Measurements from ENCODE around the gene CDKN3. TPM values are rescaled to one million over a fixed set of nuclear protein-coding genes. Genes with fewer than 3 reads are reported as not detected.
"Not testable (repeated sequence)": the region's sequence is repeated elsewhere in the genome, so short reads cannot be mapped to it uniquely, and the experiment has no call there.

CDKN3 gene
- total RNA-seq, 2 experiments from 2014 or later, result 86.7 to 133 TPM

DNA sequence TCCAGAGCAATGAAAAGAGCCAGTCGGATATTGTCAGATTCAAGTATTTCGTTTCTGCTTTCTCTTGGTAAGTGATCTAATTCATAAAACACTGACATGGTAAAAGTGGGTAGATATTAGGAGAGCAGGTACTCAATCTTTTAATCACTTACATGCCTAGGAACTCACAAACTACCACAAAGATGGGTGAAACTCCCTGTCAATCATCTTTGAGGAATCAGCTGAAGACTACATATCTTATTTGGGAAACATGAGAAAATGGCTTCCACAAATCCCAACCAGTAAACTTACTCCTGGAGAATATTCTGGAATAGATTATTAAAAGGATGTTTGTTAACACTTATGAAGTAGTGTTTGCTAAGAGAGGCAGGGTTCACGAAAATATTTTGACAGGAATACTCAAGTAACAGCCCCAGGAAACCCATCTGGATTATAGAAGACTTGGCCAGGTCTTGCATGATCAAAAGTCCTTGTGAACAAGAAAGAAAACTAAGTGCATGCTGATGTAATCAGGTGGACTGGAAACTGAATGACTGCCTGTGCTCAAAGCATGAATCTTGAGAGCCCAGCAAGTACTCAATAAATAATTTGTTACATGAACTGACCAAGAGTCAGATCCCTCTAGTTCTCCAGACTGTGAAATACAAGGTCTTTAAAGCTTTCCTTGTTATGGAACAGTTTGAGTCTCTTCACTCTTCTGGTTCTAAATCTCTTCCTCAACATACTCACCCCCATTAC lies 28.9 kb downstream of the CDKN3 start:
- Mint-ChIP-seq H3K27ac (no peak overlapping the region), H3K4me1 (peaks cover 40% of the 10 kb centered on the region), H3K36me3 (ENCODE audit: low read depth) (peaks cover 46% of the 10 kb centered on the region), H3K4me3 (no peak overlapping the region), H3K27me3 (no peaks in the 10 kb centered on the region), H3K9me3 (ENCODE audit: low read depth) (no peaks in the 10 kb centered on the region)
- ChIA-PET CTCF (interaction anchor here (2.6 to 2.9 kb wide), 2 partner anchors 9 to 13 kb away, joined by 11 to 12 read pairs; no protein-coding TSS in a partner anchor), POLR2A (no interaction called here)
- intact Hi-C loops (cut with DNase I, micrococcal nuclease), result no loop called here
- no peak for ATAC-seq
- no peak for DNase-seq

DNA sequence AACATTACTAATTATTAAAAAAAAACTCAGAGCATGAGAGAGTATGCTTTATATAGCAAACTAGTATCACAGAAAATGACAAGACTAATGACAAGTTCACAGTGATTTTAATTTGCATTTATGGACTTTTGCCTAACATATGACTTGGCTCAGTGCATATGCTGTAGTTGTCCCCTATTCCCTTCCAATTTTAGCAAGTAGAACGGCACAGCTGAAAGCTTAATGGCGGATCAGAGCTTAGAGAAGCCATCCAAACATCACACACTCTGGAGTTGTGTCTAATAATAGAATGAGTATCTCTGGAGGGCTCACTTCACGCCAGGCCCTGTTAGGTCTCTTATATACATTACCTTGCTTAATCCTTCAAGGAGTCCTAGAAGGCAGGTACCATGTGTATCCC lies 31.1 kb downstream of the CDKN3 start:
- ATAC-seq (no peak), DNase-seq (no peak)
- intact Hi-C loops (cut with DNase I, micrococcal nuclease), result no loop called here
- ChIA-PET POLR2A (no interaction called here), CTCF (interaction anchor here (0.7 kb wide), 1 partner anchor 18 kb away, joined by 3 read pairs; no protein-coding TSS in a partner anchor)
- peaks cover 49% of the 10 kb centered on the region for H3K4me1 Mint-ChIP-seq
- peak overlapping the region; percentile 52 for H3K27ac Mint-ChIP-seq
- no peaks in the 10 kb centered on the region for H3K9me3 Mint-ChIP-seq (ENCODE audit: low read depth)
- H3K4me3 Mint-ChIP-seq, result no peak overlapping the region
- no peaks in the 10 kb centered on the region for H3K27me3 Mint-ChIP-seq
- peaks cover 59% of the 10 kb centered on the region for H3K36me3 Mint-ChIP-seq (ENCODE audit: low read depth)

DNA sequence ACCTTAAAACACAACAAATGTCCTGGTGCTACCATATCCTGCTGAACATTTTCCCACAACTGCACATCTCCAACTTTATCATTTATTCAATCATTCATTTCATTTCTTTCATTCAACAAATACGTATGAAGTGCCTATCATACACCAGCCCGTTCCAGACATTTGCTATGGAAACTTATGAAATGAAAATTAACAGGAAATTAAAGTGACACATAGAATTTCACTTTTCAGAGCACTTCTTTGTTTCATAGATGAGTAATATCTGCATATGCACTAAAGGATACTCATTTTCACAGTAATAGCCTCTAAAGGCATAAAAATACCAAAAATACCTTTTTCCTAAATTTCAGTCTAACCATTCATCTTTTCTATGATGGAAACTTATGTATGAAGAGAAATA lies 31.7 kb downstream of the CDKN3 start:
- DNase-seq, result no peak
- Mint-ChIP-seq H3K27me3 (no peaks in the 10 kb centered on the region), H3K36me3 (ENCODE audit: low read depth) (peaks cover 59% of the 10 kb centered on the region), H3K27ac (peak overlapping the region; percentile 52), H3K9me3 (ENCODE audit: low read depth) (no peaks in the 10 kb centered on the region), H3K4me3 (no peak overlapping the region), H3K4me1 (peaks cover 55% of the 10 kb centered on the region)
- peak; percentile 76 for ATAC-seq
- POLR2A ChIA-PET, result no interaction called here
- intact Hi-C loops (cut with DNase I, micrococcal nuclease), result no loop called here
- CTCF ChIA-PET, result interaction anchor here (0.7 to 0.8 kb wide), 2 partner anchors 19 to 345 kb away, joined by 3 read pairs; no protein-coding TSS in a partner anchor

DNA sequence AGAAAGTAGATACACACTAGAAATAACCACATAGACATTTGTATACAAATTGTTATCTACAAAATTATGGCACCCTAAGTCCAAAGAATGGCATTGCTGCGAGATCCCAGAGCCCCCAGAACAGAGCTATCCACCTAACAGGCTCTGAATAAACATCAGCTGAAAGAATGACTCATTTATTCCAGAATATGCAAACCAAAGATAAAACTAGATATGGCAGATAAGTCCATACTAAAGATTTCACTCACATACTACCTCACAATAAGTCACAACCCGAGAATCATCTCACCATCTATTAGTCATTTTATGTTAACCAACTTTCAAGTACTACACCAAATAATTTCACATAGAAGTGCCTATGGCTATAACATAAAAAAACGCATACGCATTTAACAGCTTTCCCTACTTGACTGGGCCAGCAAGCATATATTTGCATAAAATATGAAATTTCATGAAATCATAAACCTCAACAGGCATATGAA lies 38.7 kb downstream of the CDKN3 start:
- H3K4me3 Mint-ChIP-seq, result peak overlapping the region; percentile 47
- H3K27me3 Mint-ChIP-seq, result no peaks in the 10 kb centered on the region
- H3K36me3 Mint-ChIP-seq (ENCODE audit: low read depth), result peaks cover 55% of the 10 kb centered on the region
- ATAC-seq (peak; percentile 96), DNase-seq (peak; percentile 32)
- H3K9me3 Mint-ChIP-seq (ENCODE audit: low read depth), result no peaks in the 10 kb centered on the region
- intact Hi-C loops (cut with DNase I, micrococcal nuclease), result loop anchor here (1.0 kb wide), 2 partner anchors 39 to 338 kb away; no protein-coding TSS in a partner anchor
- H3K27ac Mint-ChIP-seq, result peak overlapping the region; percentile 87
- CTCF ChIA-PET, result interaction anchor here (0.6 to 2.2 kb wide), 10 partner anchors 11 to 1218 kb away, joined by 3 to 12 read pairs (median 4); partner anchors contain the start of gene CDKN3
- H3K4me1 Mint-ChIP-seq, result peaks cover 80% of the 10 kb centered on the region
- POLR2A ChIA-PET, result interaction anchor here (0.8 to 1.2 kb wide), 2 partner anchors 38 to 40 kb away, joined by 3 to 5 read pairs; no protein-coding TSS in a partner anchor

DNA sequence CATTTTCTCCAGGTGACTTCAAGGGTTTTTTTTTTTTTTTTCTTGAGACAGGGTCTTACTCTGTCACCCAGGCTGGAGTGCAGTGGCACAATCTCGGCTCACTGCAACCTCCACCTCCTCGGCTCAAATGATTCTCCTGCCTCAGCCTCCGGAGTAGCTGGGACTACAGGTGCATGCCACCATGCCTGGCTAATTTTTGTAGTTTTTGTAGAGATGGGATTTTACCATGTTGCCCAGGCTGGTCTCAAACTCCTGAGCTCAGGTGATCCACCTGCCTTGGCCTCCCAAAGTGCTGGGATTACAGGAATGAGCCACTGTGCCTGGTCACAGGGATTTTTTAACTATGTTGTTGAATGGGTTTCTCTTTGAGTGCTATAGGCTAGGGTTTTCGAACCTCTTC lies 41.1 kb downstream of the CDKN3 start:
- H3K9me3 Mint-ChIP-seq (ENCODE audit: low read depth); H3K27me3 Mint-ChIP-seq; DNase-seq; intact Hi-C loops (cut with DNase I, micrococcal nuclease); POLR2A ChIA-PET; H3K4me3 Mint-ChIP-seq; H3K27ac Mint-ChIP-seq; ATAC-seq: not testable (repeated sequence)
- Mint-ChIP-seq H3K36me3 (ENCODE audit: low read depth) (peaks cover 41% of the 10 kb centered on the region), H3K4me1 (peaks cover 76% of the 10 kb centered on the region)
- CTCF ChIA-PET, result interaction anchor here (0.6 kb wide), 1 partner anchor 304 kb away, joined by 3 read pairs; no protein-coding TSS in a partner anchor

DNA sequence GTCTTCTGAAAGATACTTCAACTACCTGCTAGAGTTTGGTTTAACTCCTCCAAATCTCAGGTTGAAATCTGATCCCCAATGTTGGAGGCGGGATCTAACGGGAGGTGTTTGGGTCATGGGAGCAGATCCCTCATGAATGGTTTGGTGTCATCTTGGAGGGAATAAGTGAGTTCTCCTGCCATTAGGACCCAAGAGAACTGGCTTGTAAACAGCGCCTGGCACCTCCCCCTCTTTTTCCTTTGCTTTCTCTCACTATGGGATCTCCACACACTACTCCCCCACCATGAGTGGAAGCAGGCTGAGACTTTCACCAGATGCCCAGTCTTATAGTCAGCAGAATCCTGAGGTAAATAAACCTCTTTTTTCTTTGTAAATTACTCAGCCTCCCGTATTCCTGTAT lies 41.9 kb downstream of the CDKN3 start:
- Mint-ChIP-seq H3K4me1 (peaks cover 71% of the 10 kb centered on the region), H3K27ac (no peak overlapping the region), H3K36me3 (ENCODE audit: low read depth) (peaks cover 41% of the 10 kb centered on the region), H3K9me3 (ENCODE audit: low read depth) (no peaks in the 10 kb centered on the region), H3K27me3 (no peaks in the 10 kb centered on the region), H3K4me3 (no peak overlapping the region)
- ATAC-seq, result no peak
- DNase-seq, result no peak
- ChIA-PET POLR2A (interaction anchor here (0.6 to 0.7 kb wide), 4 partner anchors 42 to 1981 kb away, joined by 3 to 7 read pairs (median 4); partner anchors contain the start of genes CDKN3 and CGRRF1), CTCF (interaction anchor here (0.6 kb wide), 1 partner anchor 68 kb away, joined by 5 read pairs; no protein-coding TSS in a partner anchor)
- intact Hi-C loops (cut with DNase I, micrococcal nuclease), result no loop called here

DNA sequence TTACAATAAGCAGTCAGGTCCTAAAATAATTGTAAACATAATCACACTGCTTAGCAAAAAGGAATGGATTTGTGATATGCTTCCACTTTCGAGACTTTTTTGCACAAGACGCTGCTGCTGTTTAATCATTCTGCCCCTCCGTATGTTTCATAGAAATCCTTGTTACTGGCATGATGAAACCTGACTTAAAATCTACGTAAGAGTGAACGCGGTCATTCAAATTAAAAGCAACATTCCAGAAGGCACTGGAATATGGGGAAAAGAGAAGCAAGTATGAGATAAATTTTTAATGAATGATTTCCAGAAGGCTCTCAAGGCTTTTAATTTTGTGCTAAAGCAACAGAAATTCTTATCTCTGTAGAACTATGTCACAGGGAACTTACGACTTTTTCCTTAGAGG lies 43.2 kb downstream of the CDKN3 start:
- DNase-seq (no peak), ATAC-seq (no peak)
- no peaks in the 10 kb centered on the region for H3K9me3 Mint-ChIP-seq (ENCODE audit: low read depth)
- H3K27me3 Mint-ChIP-seq, result no peaks in the 10 kb centered on the region
- ChIA-PET CTCF (interaction anchor here (0.8 kb wide), 1 partner anchor 374 kb away, joined by 4 read pairs; no protein-coding TSS in a partner anchor), POLR2A (interaction anchor here (0.7 kb wide), 1 partner anchor 16 kb away, joined by 3 read pairs; no protein-coding TSS in a partner anchor)
- peak overlapping the region; percentile 80 for H3K4me3 Mint-ChIP-seq
- peaks cover 31% of the 10 kb centered on the region for H3K36me3 Mint-ChIP-seq (ENCODE audit: low read depth)
- peaks cover 57% of the 10 kb centered on the region for H3K4me1 Mint-ChIP-seq
- intact Hi-C loops (cut with DNase I, micrococcal nuclease), result loop anchor here (2.0 to 5.0 kb wide), 10 partner anchors 43 to 1677 kb away; partner anchors contain the start of genes CDKN3 (in 1 of the 2), DDHD1 (in 1 of the 2), GCH1 (in 1 of the 2) and GMFB (in 1 of the 2)
- peak overlapping the region; percentile 82 for H3K27ac Mint-ChIP-seq

DNA sequence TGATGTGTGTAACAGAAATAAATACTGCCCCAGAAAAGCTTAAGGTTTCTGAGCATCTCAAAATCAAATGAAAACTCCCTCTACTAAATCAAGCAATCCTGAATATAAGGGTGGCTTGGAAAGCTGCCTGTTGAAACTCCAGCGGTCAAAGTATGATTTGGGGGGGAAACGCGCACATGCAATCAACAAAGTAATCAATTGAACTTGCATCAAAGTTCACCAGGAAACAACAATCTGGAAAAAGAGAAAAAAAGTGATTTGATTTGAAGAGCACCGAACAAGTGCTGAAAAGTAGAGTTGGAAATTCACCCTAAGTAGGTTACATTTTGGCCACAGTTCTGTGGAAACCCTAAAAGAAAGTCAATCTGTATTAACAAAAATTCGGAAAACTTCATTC lies 43.7 kb downstream of the CDKN3 start:
- peak overlapping the region; percentile 82 for H3K27ac Mint-ChIP-seq
- H3K4me3 Mint-ChIP-seq, result peak overlapping the region; percentile 80
- DNase-seq (no peak), ATAC-seq (no peak)
- peaks cover 27% of the 10 kb centered on the region for H3K36me3 Mint-ChIP-seq (ENCODE audit: low read depth)
- H3K9me3 Mint-ChIP-seq (ENCODE audit: low read depth), result no peaks in the 10 kb centered on the region
- intact Hi-C loops (cut with DNase I, micrococcal nuclease), result loop anchor here (2.0 to 5.0 kb wide), 10 partner anchors 44 to 1676 kb away; partner anchors contain the start of genes CDKN3 (in 1 of the 2), DDHD1 (in 1 of the 2), GCH1 (in 1 of the 2) and GMFB (in 1 of the 2)
- no peaks in the 10 kb centered on the region for H3K27me3 Mint-ChIP-seq
- H3K4me1 Mint-ChIP-seq, result peaks cover 53% of the 10 kb centered on the region
- POLR2A ChIA-PET, result no interaction called here
- CTCF ChIA-PET, result no interaction called here

DNA sequence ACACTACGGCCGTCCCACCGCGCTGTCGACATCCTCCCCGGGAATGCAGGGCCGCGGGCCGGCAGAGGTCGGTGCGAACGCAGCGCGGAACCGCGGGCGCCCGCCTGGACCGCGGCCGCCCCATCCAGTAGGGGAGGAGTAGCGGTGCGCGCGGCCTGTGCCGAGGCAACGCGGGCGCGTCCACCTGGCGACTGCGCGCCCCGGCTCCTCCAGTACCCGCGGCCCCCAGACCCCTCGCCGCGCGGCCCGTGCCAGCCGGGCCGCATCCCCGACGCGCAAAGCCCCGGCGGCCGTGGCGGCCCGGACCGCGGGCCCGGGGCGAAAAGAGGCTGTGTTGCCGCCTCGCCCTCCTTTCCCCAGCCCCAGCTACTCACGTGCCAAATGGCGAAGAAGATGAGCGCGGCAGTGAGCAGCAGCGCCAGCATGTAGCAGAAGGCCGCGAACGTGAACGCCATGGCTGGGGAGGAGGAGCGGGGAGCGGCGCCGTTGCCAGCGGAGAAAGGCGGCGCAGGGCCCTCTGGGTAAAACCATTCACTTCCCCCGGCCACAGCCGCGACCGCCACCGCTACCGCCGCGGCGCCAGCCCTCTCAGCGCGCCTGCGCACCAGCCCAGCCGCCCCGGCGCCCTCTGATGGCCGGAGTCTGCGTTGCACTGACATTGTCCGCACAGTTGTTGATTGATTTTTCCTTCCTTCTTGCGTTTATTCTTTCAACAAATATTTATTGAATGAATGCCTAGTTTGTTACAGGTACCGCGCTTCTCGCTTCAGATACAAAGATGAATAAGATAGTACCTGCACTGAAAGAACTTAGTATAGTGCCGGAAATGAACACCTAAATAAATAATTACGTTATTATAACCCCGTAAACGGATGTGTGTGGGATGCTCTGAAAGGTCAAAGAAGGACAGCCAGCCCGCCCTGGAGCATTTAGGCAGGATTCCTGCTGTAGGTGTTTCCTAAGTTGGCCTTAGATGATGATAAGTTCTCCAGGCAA lies 44.4 kb downstream of the CDKN3 start, which contains the start of gene CNIH1:
Gene CNIH1 (minus strand): TSS at position 502 of the 996 bp plus-strand sequence. CDS start 47 bp downstream, at position 455.
- H3K9me3 Mint-ChIP-seq (ENCODE audit: low read depth), result no peaks in the 10 kb centered on the region
- DNase-seq, result peak; percentile 96
- ChIA-PET CTCF (interaction anchor here (0.7 to 1.3 kb wide), 5 partner anchors 8 to 47 kb away, joined by 3 to 6 read pairs (median 4); partner anchors contain the start of gene CDKN3), POLR2A (interaction anchor here (1.1 kb wide), 1 partner anchor 43 kb away, joined by 3 read pairs; no protein-coding TSS in a partner anchor)
- peak within 1 kb of the TSS; percentile 80 for H3K4me3 Mint-ChIP-seq
- H3K27ac Mint-ChIP-seq, result peak within 1 kb of the TSS; percentile 99
- ATAC-seq, result peak; percentile 92
- intact Hi-C loops (cut with DNase I, micrococcal nuclease), result loop anchor here (1.0 to 5.0 kb wide), 14 partner anchors 44 to 1676 kb away; partner anchors contain the start of genes CGRRF1 (in 2 of the 2), CDKN3 (in 1 of the 2), DDHD1 (in 1 of the 2) and GCH1 (in 1 of the 2)
- no peaks in the 10 kb centered on the region for H3K27me3 Mint-ChIP-seq
- peaks cover 47% of the 10 kb centered on the region for H3K4me1 Mint-ChIP-seq
- H3K36me3 Mint-ChIP-seq (ENCODE audit: low read depth), result peaks cover 21% of the 10 kb centered on the region

DNA sequence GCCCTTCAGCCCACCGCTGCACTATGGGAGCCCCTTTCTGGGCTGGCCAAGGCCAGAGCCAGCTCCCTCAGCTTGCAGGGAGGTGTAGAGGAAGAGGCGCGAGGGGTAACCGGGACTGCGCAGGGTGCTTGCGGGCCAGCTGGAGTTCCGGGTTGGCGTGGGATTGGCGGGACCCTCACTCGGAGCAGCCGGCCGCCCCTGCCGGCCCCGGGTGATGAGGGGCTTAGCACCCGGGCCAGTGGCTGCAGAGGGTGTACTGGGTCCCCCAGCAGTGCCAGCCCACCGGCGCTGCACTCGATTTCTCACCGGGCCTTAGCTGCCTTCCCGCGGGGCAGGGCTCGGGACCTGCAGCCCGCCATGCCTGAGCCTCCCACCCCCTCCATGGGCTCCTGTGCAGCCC lies 46.2 kb downstream of the CDKN3 start:
- intact Hi-C loops (cut with DNase I, micrococcal nuclease), result loop anchor here (5.0 kb wide), 2 partner anchors 124 to 459 kb away; partner anchors contain the start of genes GCH1 (in 1 of the 2) and SAMD4A (in 1 of the 2)
- H3K9me3 Mint-ChIP-seq (ENCODE audit: low read depth); H3K27ac Mint-ChIP-seq; DNase-seq; POLR2A ChIA-PET; H3K27me3 Mint-ChIP-seq; ATAC-seq; H3K4me3 Mint-ChIP-seq: not testable (repeated sequence)
- CTCF ChIA-PET, result interaction anchor here (0.8 to 1.3 kb wide), 2 partner anchors 19 to 31 kb away, joined by 3 to 4 read pairs; no protein-coding TSS in a partner anchor
- H3K4me1 Mint-ChIP-seq, result peaks cover 30% of the 10 kb centered on the region
- peaks cover 13% of the 10 kb centered on the region for H3K36me3 Mint-ChIP-seq (ENCODE audit: low read depth)

All from activated CD4-positive, alpha-beta T cell treated with anti-CD3 and anti-CD28 coated beads for 36 hours (primary cell).